ENCODE measurements around the gene FANCD2.
A peak's percentile ranks its signal among the peaks of the same experiment; 100 is the strongest.

Gene FANCD2

GRCh38 chr3:10026084-10026890 is at the start of gene FANCD2:
FANCD2 (plus strand) TSS chr3:10026437; CDS start chr3:10028658, 2,221 bp downstream.
- peak; percentile 92 to 99 for DNase-seq (ENCODE audit: low spot score in 2 of 2)
- Mint-ChIP-seq H3K36me3 (peaks cover 10% of the 10 kb centered on the region), H3K9me3 (no peaks in the 10 kb centered on the region), H3K4me3 (peak within 1 kb of the TSS; percentile 97), H3K27me3 (no peaks in the 10 kb centered on the region), H3K4me1 (peaks cover 18% of the 10 kb centered on the region), H3K27ac (peak within 1 kb of the TSS; percentile 99)
- ATAC-seq (ENCODE audit: low read depth), result peak; percentile 89

GRCh38 chr3:9976721-9977709 is 49.2 kb upstream of the FANCD2 start:
- no peaks in the 10 kb centered on the region for H3K27me3 Mint-ChIP-seq
- DNase-seq (ENCODE audit: low spot score in 2 of 2) (no peak), ATAC-seq (ENCODE audit: low read depth) (no peak)
- H3K9me3 Mint-ChIP-seq, result no peaks in the 10 kb centered on the region
- H3K36me3 Mint-ChIP-seq, result peaks cover 17% of the 10 kb centered on the region
- H3K4me3 Mint-ChIP-seq, result no peak overlapping the region
- peaks cover 7% of the 10 kb centered on the region for H3K4me1 Mint-ChIP-seq
- no peak overlapping the region for H3K27ac Mint-ChIP-seq

GRCh38 chr3:9978710-9979305 is 47.4 kb upstream of the FANCD2 start:
- no peaks in the 10 kb centered on the region for H3K9me3 Mint-ChIP-seq
- peaks cover 7% of the 10 kb centered on the region for H3K4me1 Mint-ChIP-seq
- H3K27ac Mint-ChIP-seq, result no peak overlapping the region
- H3K4me3 Mint-ChIP-seq, result no peak overlapping the region
- peaks cover 17% of the 10 kb centered on the region for H3K36me3 Mint-ChIP-seq
- DNase-seq (ENCODE audit: low spot score in 2 of 2) (no peak), ATAC-seq (ENCODE audit: low read depth) (no peak)
- no peaks in the 10 kb centered on the region for H3K27me3 Mint-ChIP-seq

GRCh38 chr3:9980251-9980650 is 46.0 kb upstream of the FANCD2 start:
- H3K27me3 Mint-ChIP-seq, result no peaks in the 10 kb centered on the region
- DNase-seq (ENCODE audit: low spot score in 2 of 2) (no peak), ATAC-seq (ENCODE audit: low read depth) (no peak)
- H3K9me3 Mint-ChIP-seq, result no peaks in the 10 kb centered on the region
- peaks cover 7% of the 10 kb centered on the region for H3K4me1 Mint-ChIP-seq
- H3K36me3 Mint-ChIP-seq, result peaks cover 12% of the 10 kb centered on the region
- H3K27ac Mint-ChIP-seq, result no peak overlapping the region
- H3K4me3 Mint-ChIP-seq, result no peak overlapping the region

GRCh38 chr3:9986230-9986725 is 40.0 kb upstream of the FANCD2 start:
- H3K27me3 Mint-ChIP-seq, result no peaks in the 10 kb centered on the region
- peak overlapping the region; percentile 99 for H3K27ac Mint-ChIP-seq
- DNase-seq (ENCODE audit: low spot score in 2 of 2), result no peak
- peaks cover 10% of the 10 kb centered on the region for H3K4me1 Mint-ChIP-seq
- H3K9me3 Mint-ChIP-seq, result no peaks in the 10 kb centered on the region
- ATAC-seq (ENCODE audit: low read depth), result peak; percentile 17
- peak overlapping the region; percentile 90 for H3K4me3 Mint-ChIP-seq
- H3K36me3 Mint-ChIP-seq, result no peaks in the 10 kb centered on the region

- Mint-ChIP-seq H3K27ac (peak overlapping the region; percentile 11), H3K27me3 (no peaks in the 10 kb centered on the region), H3K9me3 (no peaks in the 10 kb centered on the region), H3K36me3 (peaks cover 5% of the 10 kb centered on the region), H3K4me3 (no peak overlapping the region), H3K4me1 (no peaks in the 10 kb centered on the region)
- ATAC-seq (ENCODE audit: low read depth), result no peak
- DNase-seq (ENCODE audit: low spot score in 2 of 2), result no peak
These were observed 32.0 kb upstream of the FANCD2 start for GRCh38 chr3:9994086-9994844.

GRCh38 chr3:10000686-10001085 is 25.6 kb upstream of the FANCD2 start:
- peak overlapping the region; percentile 29 for H3K27ac Mint-ChIP-seq
- no peak overlapping the region for H3K4me3 Mint-ChIP-seq
- ATAC-seq (ENCODE audit: low read depth), result no peak
- H3K27me3 Mint-ChIP-seq, result no peaks in the 10 kb centered on the region
- no peaks in the 10 kb centered on the region for H3K4me1 Mint-ChIP-seq
- H3K36me3 Mint-ChIP-seq, result peaks cover 16% of the 10 kb centered on the region
- DNase-seq (ENCODE audit: low spot score in 2 of 2), result no peak
- no peaks in the 10 kb centered on the region for H3K9me3 Mint-ChIP-seq

GRCh38 chr3:10002951-10003350 is 23.3 kb upstream of the FANCD2 start:
- H3K9me3 Mint-ChIP-seq, result no peaks in the 10 kb centered on the region
- no peaks in the 10 kb centered on the region for H3K27me3 Mint-ChIP-seq
- H3K36me3 Mint-ChIP-seq, result peaks cover 16% of the 10 kb centered on the region
- H3K4me3 Mint-ChIP-seq, result no peak overlapping the region
- ATAC-seq (ENCODE audit: low read depth) (no peak), DNase-seq (ENCODE audit: low spot score in 2 of 2) (no peak)
- H3K4me1 Mint-ChIP-seq, result no peaks in the 10 kb centered on the region
- H3K27ac Mint-ChIP-seq, result no peak overlapping the region

- DNase-seq (ENCODE audit: low spot score in 2 of 2) (no peak), ATAC-seq (ENCODE audit: low read depth) (no peak)
- Mint-ChIP-seq H3K4me3 (no peak overlapping the region), H3K36me3 (peaks cover 12% of the 10 kb centered on the region), H3K4me1 (peaks cover 10% of the 10 kb centered on the region), H3K27me3 (no peaks in the 10 kb centered on the region), H3K27ac (no peak overlapping the region), H3K9me3 (no peaks in the 10 kb centered on the region)
These were observed 21.7 kb upstream of the FANCD2 start for GRCh38 chr3:10004506-10004905.

GRCh38 chr3:10004960-10005564 is 21.2 kb upstream of the FANCD2 start:
- H3K4me1 Mint-ChIP-seq, result peaks cover 12% of the 10 kb centered on the region
- ATAC-seq (ENCODE audit: low read depth) (no peak), DNase-seq (ENCODE audit: low spot score in 2 of 2) (no peak)
- no peaks in the 10 kb centered on the region for H3K27me3 Mint-ChIP-seq
- H3K4me3 Mint-ChIP-seq, result no peak overlapping the region
- H3K9me3 Mint-ChIP-seq, result no peaks in the 10 kb centered on the region
- H3K36me3 Mint-ChIP-seq, result peaks cover 12% of the 10 kb centered on the region
- H3K27ac Mint-ChIP-seq, result no peak overlapping the region

GRCh38 chr3:10006048-10006761 is 20.0 kb upstream of the FANCD2 start:
- peaks cover 8% of the 10 kb centered on the region for H3K36me3 Mint-ChIP-seq
- peaks cover 15% of the 10 kb centered on the region for H3K4me1 Mint-ChIP-seq
- DNase-seq (ENCODE audit: low spot score in 2 of 2), result no peak
- no peak overlapping the region for H3K4me3 Mint-ChIP-seq
- no peaks in the 10 kb centered on the region for H3K27me3 Mint-ChIP-seq
- no peak for ATAC-seq (ENCODE audit: low read depth)
- H3K9me3 Mint-ChIP-seq, result no peaks in the 10 kb centered on the region
- no peak overlapping the region for H3K27ac Mint-ChIP-seq

- peaks cover 15% of the 10 kb centered on the region for H3K4me1 Mint-ChIP-seq
- peaks cover 8% of the 10 kb centered on the region for H3K36me3 Mint-ChIP-seq
- no peaks in the 10 kb centered on the region for H3K27me3 Mint-ChIP-seq
- DNase-seq (ENCODE audit: low spot score in 2 of 2) (no peak), ATAC-seq (ENCODE audit: low read depth) (no peak)
- H3K4me3 Mint-ChIP-seq, result no peak overlapping the region
- H3K9me3 Mint-ChIP-seq, result no peaks in the 10 kb centered on the region
- no peak overlapping the region for H3K27ac Mint-ChIP-seq
These were observed 19.5 kb upstream of the FANCD2 start for GRCh38 chr3:10006762-10007090.
